Stimulated activated CD4-positive, alpha-beta T cell treated with anti-CD3 and anti-CD28 coated beads, TNF-alpha, amount 100 ng/mL, for 4 hours (primary cell): ENCODE results near the gene TRAF2.

Source experiments
- DNase-seq, 3 experiments: peaks; one replicate each; pipeline ENCODE4 v3.0.0-alpha.2; 2020; ENCODE audit warnings: low read depth in 3 of 3

Gene TRAF2

GRCh38 chr9:136913701-136914438, 27.6 kb downstream of the TRAF2 start:
- DNase-seq = no peak

DNA sequence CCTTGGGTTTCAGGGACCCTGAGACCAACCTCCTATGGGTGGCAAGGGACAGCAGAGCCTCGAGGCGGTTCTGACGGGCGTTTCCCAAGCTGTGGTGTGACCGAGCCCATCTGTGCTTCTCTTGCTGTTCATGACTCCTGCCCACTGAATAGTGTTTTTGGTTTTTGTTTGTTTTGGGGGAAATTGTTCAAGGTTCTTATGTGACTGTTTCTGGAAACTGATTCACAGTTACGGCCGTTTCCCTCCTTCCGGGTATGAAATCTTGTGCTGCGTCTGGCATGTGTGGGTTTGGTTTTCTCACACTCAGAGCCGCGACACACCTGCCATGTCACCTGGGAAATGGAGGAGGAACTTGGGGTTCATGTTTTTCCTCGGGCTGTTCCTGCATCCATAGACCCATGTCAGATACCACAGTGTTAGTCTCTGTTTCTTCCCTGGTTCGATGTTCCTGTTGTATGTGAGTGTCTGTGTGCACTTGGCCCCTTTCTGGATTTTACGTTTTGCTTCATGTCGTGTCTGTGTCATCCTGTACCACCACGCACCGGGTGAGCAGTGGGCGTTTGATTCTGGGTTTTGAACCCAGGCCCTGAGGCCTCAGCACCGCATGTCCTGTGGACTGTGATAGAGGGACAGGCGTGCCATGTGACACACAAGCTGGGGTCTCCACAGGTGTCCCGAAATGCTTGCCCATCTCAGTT, 29.5 kb downstream of the TRAF2 start:
- DNase-seq = no peak

DNA sequence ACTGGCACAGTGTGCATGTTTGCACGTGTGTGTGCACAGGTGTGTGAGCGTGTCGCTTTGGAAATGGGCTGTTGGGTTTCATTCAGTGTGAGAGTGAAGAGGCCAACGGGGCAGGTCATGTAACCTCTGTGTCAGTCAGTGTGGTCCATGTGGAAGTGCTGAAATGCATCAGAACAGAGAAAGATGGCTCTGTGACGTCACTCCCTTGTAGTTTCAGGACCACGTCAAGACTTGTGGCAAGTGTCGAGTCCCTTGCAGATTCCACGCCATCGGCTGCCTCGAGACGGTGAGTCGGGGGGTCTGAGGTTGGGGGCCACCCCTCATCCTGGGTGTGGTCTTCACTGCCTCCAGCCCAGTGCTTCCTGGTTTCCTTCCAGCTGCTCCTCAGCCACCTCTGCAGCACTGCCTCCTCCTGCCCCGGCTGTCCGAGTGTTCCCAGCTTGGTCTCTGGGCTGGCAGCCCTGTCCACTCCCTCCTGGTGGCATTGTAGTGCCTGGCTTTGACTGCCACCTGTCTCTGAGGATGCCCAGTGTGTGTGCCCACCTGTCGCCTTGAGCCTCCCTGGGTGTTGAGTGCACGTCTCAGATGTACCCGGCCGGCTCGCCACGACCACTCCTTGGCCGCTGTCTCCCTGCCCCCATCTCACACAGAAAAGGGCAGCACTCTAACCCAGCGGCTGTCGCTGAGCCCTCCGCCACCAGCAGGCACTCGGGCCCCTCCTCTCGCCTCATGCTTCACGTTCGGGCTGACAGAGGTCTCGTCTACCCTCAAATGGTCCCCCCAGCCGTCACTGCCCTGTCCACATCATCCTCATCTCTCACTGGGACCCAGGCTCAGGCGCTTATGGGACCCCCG, 30.2 kb downstream of the TRAF2 start:
- no peak for DNase-seq

GRCh38 chr9:136917902-136918301, 31.6 kb downstream of the TRAF2 start:
- no peak for DNase-seq

- no peak for DNase-seq
Observed at GRCh38 chr9:136920069-136920468, 33.8 kb downstream of the TRAF2 start.

DNA sequence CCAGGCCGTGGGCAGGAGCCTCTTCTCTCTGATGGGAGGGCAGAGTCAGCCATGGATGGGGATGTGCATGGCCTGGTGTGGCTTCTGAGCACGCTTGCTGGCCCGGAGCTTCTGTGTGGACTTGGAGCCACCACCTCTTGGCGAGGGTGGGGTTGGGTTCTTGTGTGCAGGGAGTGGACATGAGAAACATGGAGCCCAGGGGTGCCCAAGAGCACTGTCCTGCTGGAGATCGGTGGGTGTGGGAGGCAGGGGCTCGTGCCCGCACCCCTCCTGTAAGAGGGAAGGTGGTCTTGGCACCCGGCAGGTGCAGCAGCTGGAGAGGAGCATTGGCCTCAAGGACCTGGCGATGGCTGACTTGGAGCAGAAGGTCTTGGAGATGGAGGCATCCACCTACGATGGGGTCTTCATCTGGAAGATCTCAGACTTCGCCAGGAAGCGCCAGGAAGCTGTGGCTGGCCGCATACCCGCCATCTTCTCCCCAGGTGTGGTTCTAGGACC, 34.5 kb downstream of the TRAF2 start:
- DNase-seq = no peak

DNA sequence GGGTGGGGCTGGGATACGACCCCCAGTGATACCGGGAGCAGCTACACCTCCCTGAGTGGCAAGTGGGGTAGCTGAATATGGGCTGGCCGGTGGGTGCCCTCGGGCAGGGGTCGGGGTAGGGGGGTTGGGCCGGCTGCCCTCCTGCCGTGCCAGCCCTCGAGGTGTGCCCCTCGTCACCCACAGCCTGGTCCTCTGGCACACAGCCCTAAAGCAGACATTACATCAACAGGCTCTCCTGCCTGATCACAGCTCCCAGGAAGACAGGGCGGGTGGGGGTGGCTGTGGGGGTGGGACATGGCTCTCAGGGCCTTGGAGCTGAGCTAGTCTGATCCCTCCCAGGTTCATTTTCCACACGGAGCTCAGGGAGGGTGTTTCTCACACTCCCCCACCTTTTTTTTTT, 35.0 kb downstream of the TRAF2 start:
- DNase-seq = no peak

GRCh38 chr9:136921718-136922117, 35.4 kb downstream of the TRAF2 start:
- no peak for DNase-seq

DNA sequence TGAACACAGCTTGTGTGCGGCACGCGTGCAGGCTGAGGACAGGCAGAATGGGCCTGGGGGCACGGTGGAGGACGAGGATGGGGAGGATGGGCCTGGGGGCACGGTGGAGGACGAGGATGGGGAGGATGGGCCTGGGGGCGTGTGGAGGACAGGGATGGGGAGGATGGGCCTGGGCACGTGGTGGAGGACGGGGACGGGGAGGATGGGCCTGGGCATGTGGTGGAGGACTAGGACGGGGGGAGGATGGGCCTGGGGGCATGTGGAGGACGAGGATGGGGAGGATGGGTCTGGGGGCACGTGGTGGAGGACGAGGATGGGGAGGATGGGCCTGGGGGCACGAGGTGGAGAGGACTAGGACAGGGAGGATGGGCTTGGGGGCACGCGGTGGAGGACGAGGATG, 36.2 kb downstream of the TRAF2 start:
- DNase-seq = no peak

- no peak for DNase-seq
Observed at GRCh38 chr9:136923881-136924280, 37.6 kb downstream of the TRAF2 start.

GRCh38 chr9:136925414-136926153, 39.3 kb downstream of the TRAF2 start:
- DNase-seq = no peak

GRCh38 chr9:136926154-136926704, 39.9 kb downstream of the TRAF2 start:
- no peak for DNase-seq

- no peak for DNase-seq
Observed at GRCh38 chr9:136926749-136927148, 40.4 kb downstream of the TRAF2 start.

DNA sequence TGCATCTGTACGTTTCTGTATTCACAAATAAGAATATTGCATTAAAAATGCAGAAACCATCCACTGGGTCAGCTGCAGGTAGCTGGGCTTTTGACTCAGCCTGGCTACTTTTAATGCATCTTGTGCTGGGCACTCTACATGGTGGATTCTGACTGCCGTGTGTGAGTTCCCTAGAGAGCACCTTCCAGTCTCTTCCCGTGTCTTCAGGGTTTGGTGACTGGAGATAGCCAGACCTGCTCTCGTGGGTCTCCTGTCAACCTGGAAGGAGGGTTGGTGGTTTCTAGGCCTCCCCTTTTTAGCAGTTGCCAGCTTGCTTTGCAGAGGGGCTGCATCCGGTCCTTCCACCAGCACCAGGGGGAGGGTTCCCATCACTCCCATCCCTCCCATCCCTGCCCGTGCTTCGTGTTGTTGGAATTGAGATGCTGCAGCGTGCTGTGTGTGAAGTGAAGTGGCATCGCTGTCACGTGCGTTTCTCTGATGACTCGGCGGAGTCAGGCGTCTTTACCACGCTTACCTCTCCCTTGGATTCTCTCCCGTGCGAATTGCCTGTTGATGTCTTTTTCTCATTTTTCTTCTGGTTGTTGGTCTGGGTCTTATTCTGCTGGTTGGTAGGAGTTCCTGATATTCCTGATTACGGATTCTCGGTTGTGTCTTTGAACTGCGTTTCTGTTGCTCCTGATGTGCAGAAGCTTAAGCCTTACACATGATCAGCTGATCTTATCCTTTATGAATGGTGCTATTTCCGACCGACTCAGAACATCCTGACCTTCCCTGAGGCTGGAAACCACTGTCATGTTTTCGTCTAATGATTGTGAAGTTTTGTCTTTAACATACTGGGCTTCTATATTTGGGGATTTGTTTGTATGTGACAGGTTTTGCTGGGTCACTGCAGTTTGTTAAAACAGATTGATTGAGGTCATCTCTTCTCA, 41.3 kb downstream of the TRAF2 start:
- no peak for DNase-seq

GRCh38 chr9:136928591-136928990, 42.3 kb downstream of the TRAF2 start:
- no peak for DNase-seq

- DNase-seq = no peak
Observed at GRCh38 chr9:136930014-136930413, 43.7 kb downstream of the TRAF2 start.

DNA sequence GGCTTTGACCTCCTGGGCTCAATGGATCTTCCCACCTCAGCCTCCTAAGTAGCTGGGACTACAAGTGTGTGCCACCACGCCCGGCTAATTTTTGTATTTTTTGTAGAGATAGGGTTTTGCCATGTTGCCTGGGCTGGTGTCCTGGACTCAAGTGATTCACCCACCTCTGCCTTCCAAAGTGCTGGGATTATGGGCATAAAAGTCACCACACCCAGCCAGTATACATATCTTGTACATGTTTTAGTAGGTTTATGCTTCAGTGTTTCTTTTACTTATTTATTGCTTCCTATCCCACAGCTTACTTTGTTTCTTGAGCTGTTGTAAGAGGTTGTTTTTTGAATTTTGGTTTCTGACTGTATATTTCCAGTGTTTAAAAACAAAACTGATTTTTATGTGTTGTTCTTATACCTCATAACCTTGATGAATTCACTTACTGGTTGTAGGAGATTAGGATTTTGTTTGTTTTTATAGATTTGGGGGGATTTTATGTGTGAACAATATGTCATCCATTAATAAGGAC, 45.4 kb downstream of the TRAF2 start:
- DNase-seq = no peak

- DNase-seq = no peak
Observed at GRCh38 chr9:136934277-136934676, 48.0 kb downstream of the TRAF2 start.

GRCh38 chr9:136935651-136936050, 49.3 kb downstream of the TRAF2 start:
- DNase-seq = no peak

DNA sequence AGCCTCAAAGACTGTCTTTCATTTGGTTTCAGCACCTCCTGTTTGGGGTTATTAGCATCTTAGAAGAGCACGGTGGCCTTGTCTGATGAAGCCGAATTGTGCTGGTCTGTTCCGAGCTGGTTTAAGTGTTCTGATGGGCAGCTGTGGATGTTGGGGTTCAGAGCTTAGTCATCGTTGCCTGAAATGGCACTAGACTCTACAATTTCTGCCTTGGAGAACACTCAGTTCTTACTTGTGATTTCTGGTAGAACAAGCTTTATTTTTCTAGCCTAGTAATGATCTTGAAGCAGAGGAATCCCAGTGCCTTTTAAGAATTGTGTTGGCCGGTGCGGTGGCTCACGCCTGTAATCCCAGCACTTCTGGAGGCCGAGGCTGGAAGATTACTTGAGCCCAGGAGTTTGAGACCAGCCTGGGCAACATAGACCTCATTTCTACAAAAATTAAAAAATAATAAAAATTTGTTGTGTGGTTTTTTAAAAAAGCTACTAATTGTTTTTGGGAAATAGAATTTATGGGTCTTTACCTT, 50.4 kb downstream of the TRAF2 start:
- no peak for DNase-seq
